Body of pancreas (tissue), 4 donors: ENCODE results near the gene CRNKL1. TPM values are rescaled to one million over a fixed set of nuclear protein-coding genes. Genes with fewer than 3 reads are reported as not detected.

Experiments used
- ATAC-seq: fragments of 150-250 bp; one replicate; pipeline ENCODE4 v1.9.1; 2016
- DNase-seq, 4 donors: peaks; one replicate each; pipeline ENCODE4 v3.0.0-alpha.2; 2019
- H3K27ac ChIP-seq, 4 donors: fragments of 200-600 bp; sonication (generic); 1 replicate in 3 of 4; 2 replicates in 1 of 4; pipeline versions ENCODE4 v1.5.1 to v1.6.1; 2016 to 2019; ENCODE audit warnings: mild to moderate bottlenecking in 1 of 4, mixed read lengths in 1 of 4, moderate library complexity in 1 of 4
- H3K27me3 ChIP-seq, 2 donors: fragments of 200-600 bp; sonication (generic); one replicate each; pipeline ENCODE4 v1.6.0; 2016; ENCODE audit warnings: mild to moderate bottlenecking in 1 of 2
- H3K36me3 ChIP-seq, 2 donors: fragments of 200-600 bp; sonication (generic); replicated peaks in 1 of 2; 2 replicates each; pipeline ENCODE4 v1.5.1; 2016; ENCODE audit warnings: low read depth in 2 of 2; ENCODE audit not compliant: insufficient read depth in 1 of 2
- H3K4me1 ChIP-seq: fragments of 200-600 bp; sonication (generic); one replicate; pipeline ENCODE4 v1.6.0; 2016
- H3K4me3 ChIP-seq, 2 donors: fragments of 200-600 bp; sonication (generic); 1 replicate in 1 of 2; 2 replicates in 1 of 2; pipeline ENCODE4 v1.5.1; 2016 to 2019
- H3K9me3 ChIP-seq, 3 donors: fragments of 200-600 bp; sonication (generic); 1 replicate in 2 of 3; 2 replicates in 1 of 3; pipeline ENCODE4 v1.5.1; 2016
- CTCF ChIP-seq, 7 experiments: fragments of 450-650 bp in 4 of 7; fragments of 200-600 bp in 3 of 7; sonication (generic) in 3 of 7; IDR thresholded peaks; one replicate each; pipeline ENCODE4 v1.5.1; 2016 to 2019; ENCODE audit warnings: antibody characterized with exemption in 7 of 7
- POLR2A ChIP-seq, 3 donors: fragments of 450-650 bp; IDR thresholded peaks; one replicate each; pipeline ENCODE4 v1.6.1; 2016; ENCODE audit warnings: antibody characterized with exemption in 3 of 3, mild to moderate bottlenecking in 2 of 3
- WGBS, 2 donors: methylation state at CpG; one replicate each; pipeline ENCODE4 v1.1.5; 2017; 5-methylcytosine and 5-hydroxymethylcytosine counted together
- intact Hi-C: fragments of 100-400 bp; cut with DNase I; formaldehyde crosslinking; loops from one replicate; pipeline ENCODE4 v1.15.1; 2023
- total RNA-seq, 2 donors: library from RNA; depleted of rRNA; stranded (reverse); fragments of >200 nt; gene quantifications; one replicate each; pipeline ENCODE4 v1.1.0, GENCODE V29; 2016

CRNKL1 gene
- total RNA-seq, 2 donors from 2014 or later = 12.5 to 28.3 TPM

DNA sequence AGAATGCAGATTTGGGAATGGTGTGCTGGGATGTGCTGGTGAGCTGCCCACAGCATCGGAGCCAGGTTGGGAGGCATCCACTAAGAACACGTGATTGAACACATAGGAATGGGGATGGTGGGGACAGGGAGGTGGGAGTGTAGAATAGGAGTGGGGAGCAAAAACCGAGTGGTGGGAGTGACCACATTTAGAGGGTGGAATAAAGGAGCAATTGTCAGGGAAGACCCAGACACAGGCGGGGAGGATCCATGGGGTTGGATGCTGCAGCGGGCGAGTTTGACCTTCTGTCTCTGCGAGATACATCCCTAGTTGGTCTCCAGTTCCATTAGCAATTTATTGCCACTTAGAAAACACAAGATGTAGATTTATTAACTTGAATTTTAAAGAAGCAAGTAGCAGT is 30.4 kb downstream of the CRNKL1 start:
- Histone ChIP-seq H3K4me3 (no peak overlapping the region), H3K36me3 (peaks cover 0 to 2% of the 10 kb centered on the region in 2 donors), H3K27ac (no peak overlapping the region), H3K9me3 (no peaks in the 10 kb centered on the region), H3K27me3 (no peaks in the 10 kb centered on the region), H3K4me1 (peaks cover 32% of the 10 kb centered on the region)
- no peak for TF ChIP-seq CTCF (IDR thresholded peaks at IDR 0.05)
- no peak for TF ChIP-seq POLR2A (IDR thresholded peaks at IDR 0.05)
- 78 to 79% methylated on average over 7 of the region's 7 CpGs for WGBS, 2 donors
- intact Hi-C loops = no loop called here
- DNase-seq (no peak), ATAC-seq (no peak)

GRCh38 chr20:20020908-20021307 is 31.4 kb downstream of the CRNKL1 start:
- TF ChIP-seq CTCF (IDR thresholded peaks at IDR 0.05) (no peak), POLR2A (IDR thresholded peaks at IDR 0.05) (no peak)
- intact Hi-C loops = no loop called here
- DNase-seq (no peak), ATAC-seq (no peak)
- no peaks in the 10 kb centered on the region for H3K27me3 ChIP-seq
- no peak overlapping the region for H3K4me3 ChIP-seq
- H3K36me3 ChIP-seq = no peaks in the 10 kb centered on the region
- H3K9me3 ChIP-seq = no peaks in the 10 kb centered on the region
- peaks cover 29% of the 10 kb centered on the region for H3K4me1 ChIP-seq
- no peak overlapping the region for H3K27ac ChIP-seq
- 66 to 67% methylated on average over 11 of the region's 11 CpGs for WGBS, 2 donors

- Histone ChIP-seq H3K9me3 (no peaks in the 10 kb centered on the region), H3K4me3 (no peak overlapping the region), H3K27me3 (no peaks in the 10 kb centered on the region), H3K4me1 (peaks cover 40% of the 10 kb centered on the region), H3K36me3 (no peaks in the 10 kb centered on the region), H3K27ac (peak overlapping the region in 1 of 4 donors; percentile 79)
- no peak for TF ChIP-seq POLR2A (IDR thresholded peaks at IDR 0.05)
- TF ChIP-seq CTCF (IDR thresholded peaks at IDR 0.05) = no peak
- DNase-seq = peak in 3 of 4 donors; percentile 65 to 75 (median 66)
- ATAC-seq = no peak
- intact Hi-C loops = no loop called here
- 28 to 41% methylated on average over 2 of the region's 2 CpGs for WGBS, 2 donors
Observed at GRCh38 chr20:20019123-20019522, 33.1 kb downstream of the CRNKL1 start.

GRCh38 chr20:20018366-20018765 is 33.9 kb downstream of the CRNKL1 start:
- intact Hi-C loops = no loop called here
- no peaks in the 10 kb centered on the region for H3K9me3 ChIP-seq
- H3K4me3 ChIP-seq = peak overlapping the region in 1 of 2 donors; percentile 99
- ATAC-seq = no peak
- peaks cover 40% of the 10 kb centered on the region for H3K4me1 ChIP-seq
- H3K36me3 ChIP-seq = no peaks in the 10 kb centered on the region
- 61 to 70% methylated on average over 8 of the region's 8 CpGs for WGBS, 2 donors
- TF ChIP-seq CTCF (IDR thresholded peaks at IDR 0.05) (no peak), POLR2A (IDR thresholded peaks at IDR 0.05) (no peak)
- no peaks in the 10 kb centered on the region for H3K27me3 ChIP-seq
- no peak for DNase-seq
- peak overlapping the region in 1 of 4 donors; percentile 79 for H3K27ac ChIP-seq

DNA sequence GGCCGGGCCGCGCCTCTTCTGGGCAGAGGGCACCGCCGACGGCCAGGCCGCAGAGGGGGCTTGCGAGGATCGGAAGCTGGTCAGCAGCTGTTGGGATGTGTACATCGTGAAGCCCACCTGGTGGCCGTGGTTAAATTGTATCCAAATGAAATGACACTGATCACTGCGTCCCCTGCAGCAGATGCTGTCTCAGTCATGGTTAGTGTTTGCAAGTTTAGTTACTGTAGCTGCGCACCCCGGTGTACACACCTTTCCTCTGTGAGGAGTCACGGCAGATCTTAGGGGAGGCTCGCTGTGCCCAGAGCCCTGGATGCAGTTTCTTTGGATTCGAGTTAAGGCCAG is 34.5 kb downstream of the CRNKL1 start:
- H3K36me3 ChIP-seq = no peaks in the 10 kb centered on the region
- TF ChIP-seq POLR2A (IDR thresholded peaks at IDR 0.05) (no peak), CTCF (IDR thresholded peaks at IDR 0.05) (no peak)
- H3K4me3 ChIP-seq = peak overlapping the region; percentile 90 to 99
- H3K27me3 ChIP-seq = no peaks in the 10 kb centered on the region
- peak overlapping the region in 3 of 4 donors; percentile 67 to 79 (median 79) for H3K27ac ChIP-seq
- DNase-seq = no peak
- ATAC-seq = no peak
- intact Hi-C loops = no loop called here
- WGBS, 2 donors = 1 to 3% methylated on average over 10 to 17 of the region's 17 CpGs
- H3K4me1 ChIP-seq = peaks cover 40% of the 10 kb centered on the region
- H3K9me3 ChIP-seq = no peaks in the 10 kb centered on the region
